Measurements from ENCODE around the gene TUBE1.
A peak's percentile ranks its signal among the peaks of the same experiment; 100 is the strongest.
"Not testable (repeated sequence)": the region's sequence is repeated elsewhere in the genome, so short reads cannot be mapped to it uniquely, and the experiment has no call there.

TUBE1 gene

GRCh38 chr6:112061605-112062004 lies 25.7 kb downstream of the TUBE1 start:
- no peak for DNase-seq

- no peak for DNase-seq
These were observed 28.8 kb downstream of the TUBE1 start for GRCh38 chr6:112058243-112059032.

- DNase-seq: no peak
These were observed 32.6 kb downstream of the TUBE1 start for GRCh38 chr6:112054555-112055190.

GRCh38 chr6:112054001-112054400 lies 33.3 kb downstream of the TUBE1 start, which contains the start of gene CCN6:
Gene CCN6 (plus strand): TSS chr6:112054104. CDS start chr6:112054358, 254 bp downstream.
- no peak for DNase-seq

GRCh38 chr6:112051251-112051740 lies 36.0 kb downstream of the TUBE1 start:
- not testable (repeated sequence) for DNase-seq

GRCh38 chr6:112050429-112050828 lies 36.9 kb downstream of the TUBE1 start:
- no peak for DNase-seq

- DNase-seq: no peak
These were observed 37.3 kb downstream of the TUBE1 start for GRCh38 chr6:112049996-112050395.

GRCh38 chr6:112049026-112049799 lies 38.1 kb downstream of the TUBE1 start:
- no peak for DNase-seq

GRCh38 chr6:112047523-112047922 lies 39.8 kb downstream of the TUBE1 start:
- not testable (repeated sequence) for DNase-seq

- DNase-seq: no peak
These were observed 42.4 kb downstream of the TUBE1 start for GRCh38 chr6:112044856-112045255.

GRCh38 chr6:112044196-112044595 lies 43.1 kb downstream of the TUBE1 start:
- DNase-seq: no peak

GRCh38 chr6:112043032-112044007 lies 44.0 kb downstream of the TUBE1 start:
- DNase-seq: peak; percentile 91

GRCh38 chr6:112041535-112041934 lies 45.7 kb downstream of the TUBE1 start:
- DNase-seq: no peak

GRCh38 chr6:112040956-112041355 lies 46.3 kb downstream of the TUBE1 start:
- no peak for DNase-seq

GRCh38 chr6:112039431-112039770 lies 47.9 kb downstream of the TUBE1 start:
- DNase-seq: no peak

GRCh38 chr6:112038756-112039430 lies 48.4 kb downstream of the TUBE1 start:
- DNase-seq: no peak

GRCh38 chr6:112038268-112038667 lies 49.0 kb downstream of the TUBE1 start:
- no peak for DNase-seq

GRCh38 chr6:112037783-112038216 lies 49.5 kb downstream of the TUBE1 start:
- DNase-seq: no peak

- no peak for DNase-seq
These were observed 51.1 kb downstream of the TUBE1 start for GRCh38 chr6:112036088-112036637.

GRCh38 chr6:112034616-112034995 lies 52.7 kb downstream of the TUBE1 start:
- DNase-seq: no peak

Data from DMS153 (cell line).